ENCODE results near the gene HIVEP3.
"Not testable (repeated sequence)": the region's sequence is repeated elsewhere in the genome, so short reads cannot be mapped to it uniquely, and the experiment has no call there.

HIVEP3 gene

GRCh38 chr1:41705798-41706197 is 212.9 kb downstream of the HIVEP3 start:
- DNase-seq: no peak

- DNase-seq: no peak
Measured at GRCh38 chr1:41704196-41704595, 214.5 kb downstream of the HIVEP3 start.

- no peak for DNase-seq
Measured at GRCh38 chr1:41702771-41703170, 216.0 kb downstream of the HIVEP3 start.

- no peak for DNase-seq
Measured at GRCh38 chr1:41700986-41701535, 217.7 kb downstream of the HIVEP3 start.

GRCh38 chr1:41700581-41700980 is 218.1 kb downstream of the HIVEP3 start:
- DNase-seq: no peak

GRCh38 chr1:41699861-41700248 is 218.9 kb downstream of the HIVEP3 start:
- no peak for DNase-seq

GRCh38 chr1:41698916-41699860 is 219.5 kb downstream of the HIVEP3 start:
- DNase-seq: peak; percentile 53

- DNase-seq: no peak
Measured at GRCh38 chr1:41696381-41696780, 222.3 kb downstream of the HIVEP3 start.

GRCh38 chr1:41695118-41695745 is 223.5 kb downstream of the HIVEP3 start:
- no peak for DNase-seq

- DNase-seq: not testable (repeated sequence)
Measured at GRCh38 chr1:41691966-41692365, 226.8 kb downstream of the HIVEP3 start.

- no peak for DNase-seq
Measured at GRCh38 chr1:41691424-41691823, 227.3 kb downstream of the HIVEP3 start.

- no peak for DNase-seq
Measured at GRCh38 chr1:41690331-41690730, 228.4 kb downstream of the HIVEP3 start.

- no peak for DNase-seq
Measured at GRCh38 chr1:41689558-41689981, 229.2 kb downstream of the HIVEP3 start.

GRCh38 chr1:41689139-41689538 is 229.6 kb downstream of the HIVEP3 start:
- DNase-seq: no peak

GRCh38 chr1:41687007-41687406 is 231.7 kb downstream of the HIVEP3 start:
- DNase-seq: no peak

GRCh38 chr1:41683681-41684500 is 234.8 kb downstream of the HIVEP3 start:
- DNase-seq: no peak

GRCh38 chr1:41682845-41683625 is 235.7 kb downstream of the HIVEP3 start:
- DNase-seq: no peak

GRCh38 chr1:41682149-41682548 is 236.6 kb downstream of the HIVEP3 start:
- no peak for DNase-seq

GRCh38 chr1:41681331-41682098 is 237.2 kb downstream of the HIVEP3 start:
- DNase-seq: no peak

- no peak for DNase-seq
Measured at GRCh38 chr1:41679994-41680393, 238.7 kb downstream of the HIVEP3 start.

GRCh38 chr1:41679531-41679930 is 239.2 kb downstream of the HIVEP3 start:
- DNase-seq: no peak
